CD8-positive, alpha-beta memory T cell (primary cell): Measurements from ENCODE around the gene CCDC178. TPM values are rescaled to one million over a fixed set of nuclear protein-coding genes. Genes with fewer than 3 reads are reported as not detected.

Source experiments
- CTCF ChIA-PET: fragments of 350-600 bp; sonication (Branson Sonifier 250); formaldehyde crosslinking; loops from one replicate; lab custom pipeline; 2021; ENCODE audit warnings: antibody characterized with exemption; lab: Charles Lee
- POLR2A ChIA-PET: fragments of 350-600 bp; sonication (Branson Sonifier 250); formaldehyde crosslinking; loops from one replicate; lab custom pipeline; 2021; ENCODE audit warnings: antibody characterized with exemption; lab: Charles Lee
- DNase-seq, 5 donors: peaks; one replicate each; pipeline versions ENCODE4 v3.0.0 to v3.0.0-alpha.2; 2020 to 2022; ENCODE audit warnings: mixed read lengths in 1 of 5
- H3K27ac ChIP-seq: one replicate; pipeline ENCODE4 v1.7.0; 2013; ENCODE audit warnings: low read depth, mild to moderate bottlenecking, low read length, moderate library complexity
- H3K27me3 ChIP-seq: 2 replicates; pipeline ENCODE4 v1.7.0; 2013; ENCODE audit warnings: low read length, mild to moderate bottlenecking; ENCODE audit not compliant: insufficient read depth, poor library complexity, severe bottlenecking
- H3K36me3 ChIP-seq: 2 replicates; pipeline ENCODE4 v1.7.0; 2013; ENCODE audit warnings: mild to moderate bottlenecking, low read length, moderate library complexity; ENCODE audit not compliant: insufficient read depth
- H3K4me1 ChIP-seq: 2 replicates; pipeline ENCODE4 v1.7.0; 2013; ENCODE audit warnings: mild to moderate bottlenecking, low read length, moderate library complexity; ENCODE audit not compliant: insufficient read depth
- H3K4me3 ChIP-seq: 2 replicates; pipeline ENCODE4 v1.7.0; 2013; ENCODE audit warnings: mild to moderate bottlenecking, low read length
- H3K9me3 ChIP-seq: 2 replicates; pipeline ENCODE4 v1.7.0; 2013; ENCODE audit warnings: mild to moderate bottlenecking, low read length
- H3K27ac Mint-ChIP-seq, 8 donors: one replicate each; pipeline ENCODE4 v1.8.0; 2020 to 2021; ENCODE audit warnings: mixed read lengths in 8 of 8, mild to moderate bottlenecking in 6 of 8, inconsistent platforms in 3 of 8, moderate library complexity in 3 of 8
- H3K27me3 Mint-ChIP-seq, 2 donors: one replicate each; pipeline ENCODE4 v1.8.0; 2020 to 2021; ENCODE audit warnings: mixed read lengths in 2 of 2, mild to moderate bottlenecking in 1 of 2, moderate library complexity in 1 of 2
- H3K36me3 Mint-ChIP-seq, 3 donors: one replicate each; pipeline ENCODE4 v1.8.0; 2020 to 2021; ENCODE audit warnings: mixed read lengths in 3 of 3, inconsistent platforms in 1 of 3, mild to moderate bottlenecking in 1 of 3
- H3K4me1 Mint-ChIP-seq, 3 donors: one replicate each; pipeline ENCODE4 v1.8.0; 2020 to 2021; ENCODE audit warnings: mixed read lengths in 3 of 3, inconsistent platforms in 1 of 3, mild to moderate bottlenecking in 1 of 3
- H3K4me3 Mint-ChIP-seq, 7 donors: one replicate each; pipeline ENCODE4 v1.8.0; 2020 to 2021; ENCODE audit warnings: mixed read lengths in 7 of 7, mild to moderate bottlenecking in 6 of 7, moderate library complexity in 4 of 7, inconsistent platforms in 2 of 7
- H3K9me3 Mint-ChIP-seq, 5 donors: one replicate each; pipeline ENCODE4 v1.8.0; 2020 to 2022; ENCODE audit warnings: mixed read lengths in 5 of 5, mild to moderate bottlenecking in 3 of 5, moderate library complexity in 2 of 5, inconsistent platforms in 1 of 5
- polyA plus RNA-seq: library from polyadenylated mRNA; unstranded; fragments of 300-500 nt; fragmentation: Illumina TruSeq; gene quantifications from one replicate; pipeline ENCODE4 v1.2.3, GENCODE V29; 2021
- total RNA-seq, 2 experiments: library from RNA; stranded (reverse); gene quantifications; one replicate each; pipeline ENCODE4 v1.2.3, GENCODE V29; 2021

Gene CCDC178
- total and polyA plus RNA-seq, 3 experiments from 2014 or later, result not detected

- Mint-ChIP-seq H3K4me3 (no peak overlapping the region), H3K27ac (no peak overlapping the region), H3K36me3 (no peaks in the 10 kb centered on the region), H3K27me3 (no peaks in the 10 kb centered on the region), H3K4me1 (no peaks in the 10 kb centered on the region), H3K9me3 (peaks cover 0 to 20% (median 6%) of the 10 kb centered on the region in 5 donors)
- H3K4me1 ChIP-seq, result no peaks in the 10 kb centered on the region
- H3K27me3 ChIP-seq, result no peaks in the 10 kb centered on the region
- POLR2A ChIA-PET, result no interaction called here
- no peaks in the 10 kb centered on the region for H3K36me3 ChIP-seq
- H3K9me3 ChIP-seq, result no peaks in the 10 kb centered on the region
- H3K4me3 ChIP-seq, result no peak overlapping the region
- no peak for DNase-seq
- CTCF ChIA-PET, result no interaction called here
- no peak overlapping the region for H3K27ac ChIP-seq
Observed at GRCh38 chr18:33107511-33107910, 333.0 kb downstream of the CCDC178 start.

DNA sequence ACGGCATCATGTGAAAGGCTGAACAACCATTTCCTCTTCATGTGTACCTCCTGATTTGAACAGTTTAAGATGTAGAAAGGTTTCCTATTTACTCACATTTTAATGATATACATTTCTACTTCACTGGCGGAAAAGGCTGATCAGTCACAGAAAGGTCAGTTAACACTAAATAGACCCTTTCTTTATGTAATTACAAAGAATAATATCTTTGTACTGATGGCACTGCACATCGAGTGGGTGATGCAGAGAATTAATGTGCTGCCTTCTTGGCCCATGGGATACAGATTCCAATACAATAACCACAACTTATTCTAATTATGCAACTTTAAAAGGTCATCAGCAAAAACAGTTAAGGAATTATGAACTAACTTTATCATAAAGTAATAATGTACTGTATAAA, 339.2 kb downstream of the CCDC178 start:
- DNase-seq, result no peak
- Histone ChIP-seq H3K9me3 (no peaks in the 10 kb centered on the region), H3K4me1 (no peaks in the 10 kb centered on the region), H3K27me3 (no peaks in the 10 kb centered on the region), H3K27ac (no peak overlapping the region), H3K4me3 (no peak overlapping the region), H3K36me3 (no peaks in the 10 kb centered on the region)
- POLR2A ChIA-PET, result no interaction called here
- CTCF ChIA-PET, result no interaction called here
- Mint-ChIP-seq H3K4me1 (no peaks in the 10 kb centered on the region), H3K27ac (no peak overlapping the region), H3K9me3 (peaks cover 0 to 38% (median 8%) of the 10 kb centered on the region in 5 donors), H3K27me3 (no peaks in the 10 kb centered on the region), H3K36me3 (no peaks in the 10 kb centered on the region), H3K4me3 (no peak overlapping the region)

GRCh38 chr18:33099626-33100025, 340.9 kb downstream of the CCDC178 start:
- Histone ChIP-seq H3K36me3 (no peaks in the 10 kb centered on the region), H3K9me3 (no peaks in the 10 kb centered on the region), H3K4me3 (no peak overlapping the region), H3K4me1 (no peaks in the 10 kb centered on the region), H3K27me3 (no peaks in the 10 kb centered on the region), H3K27ac (no peak overlapping the region)
- Mint-ChIP-seq H3K27me3 (no peaks in the 10 kb centered on the region), H3K27ac (no peak overlapping the region), H3K9me3 (peaks cover 0 to 30% (median 4%) of the 10 kb centered on the region in 5 donors), H3K36me3 (no peaks in the 10 kb centered on the region), H3K4me1 (no peaks in the 10 kb centered on the region), H3K4me3 (no peak overlapping the region)
- POLR2A ChIA-PET, result no interaction called here
- DNase-seq, result no peak
- CTCF ChIA-PET, result no interaction called here

GRCh38 chr18:33097126-33097525, 343.4 kb downstream of the CCDC178 start:
- Mint-ChIP-seq H3K4me3 (no peak overlapping the region), H3K36me3 (no peaks in the 10 kb centered on the region), H3K27me3 (no peaks in the 10 kb centered on the region), H3K4me1 (no peaks in the 10 kb centered on the region), H3K9me3 (peaks cover 2 to 16% (median 5%) of the 10 kb centered on the region in 5 donors), H3K27ac (no peak overlapping the region)
- H3K27ac ChIP-seq, result no peak overlapping the region
- H3K4me1 ChIP-seq, result no peaks in the 10 kb centered on the region
- H3K27me3 ChIP-seq, result no peaks in the 10 kb centered on the region
- no peak for DNase-seq
- POLR2A ChIA-PET, result no interaction called here
- no peak overlapping the region for H3K4me3 ChIP-seq
- no peaks in the 10 kb centered on the region for H3K36me3 ChIP-seq
- no peaks in the 10 kb centered on the region for H3K9me3 ChIP-seq
- CTCF ChIA-PET, result no interaction called here

DNA sequence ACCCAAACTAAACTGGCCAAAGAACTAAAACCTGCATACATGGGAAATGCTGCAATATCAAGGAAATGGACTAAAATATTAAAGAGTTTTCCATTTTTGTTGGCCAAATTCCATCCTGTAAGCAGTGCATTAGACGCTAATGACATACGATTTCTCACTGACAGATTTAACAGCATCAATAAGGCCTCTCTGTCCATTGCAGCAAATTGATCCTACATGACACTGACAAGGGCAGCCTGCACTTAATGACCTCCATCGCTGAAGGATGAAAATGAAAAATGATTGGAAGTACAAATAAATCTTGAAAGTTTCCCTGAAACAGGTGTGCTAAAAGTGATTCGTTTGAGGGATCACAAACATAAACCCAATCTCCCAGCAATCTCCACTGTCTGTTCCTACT, 350.1 kb downstream of the CCDC178 start:
- H3K27ac Mint-ChIP-seq, result no peak overlapping the region
- Histone ChIP-seq H3K9me3 (no peaks in the 10 kb centered on the region), H3K27ac (no peak overlapping the region), H3K27me3 (no peaks in the 10 kb centered on the region), H3K4me3 (no peak overlapping the region), H3K36me3 (no peaks in the 10 kb centered on the region), H3K4me1 (no peaks in the 10 kb centered on the region)
- no peaks in the 10 kb centered on the region for H3K4me1 Mint-ChIP-seq
- H3K27me3 Mint-ChIP-seq, result no peaks in the 10 kb centered on the region
- peaks cover 0 to 5% (median 3%) of the 10 kb centered on the region in 5 donors for H3K9me3 Mint-ChIP-seq
- H3K4me3 Mint-ChIP-seq, result no peak overlapping the region
- POLR2A ChIA-PET, result no interaction called here
- CTCF ChIA-PET, result no interaction called here
- H3K36me3 Mint-ChIP-seq, result no peaks in the 10 kb centered on the region
- DNase-seq, result no peak

GRCh38 chr18:33076601-33077000, 363.9 kb downstream of the CCDC178 start:
- POLR2A ChIA-PET, result no interaction called here

GRCh38 chr18:33074125-33074524, 366.4 kb downstream of the CCDC178 start:
- Mint-ChIP-seq H3K27me3 (peaks cover 0 to 1% of the 10 kb centered on the region in 2 donors), H3K27ac (no peak overlapping the region), H3K9me3 (peaks cover 0 to 14% (median 10%) of the 10 kb centered on the region in 5 donors), H3K36me3 (no peaks in the 10 kb centered on the region), H3K4me3 (no peak overlapping the region), H3K4me1 (no peaks in the 10 kb centered on the region)
- H3K27ac ChIP-seq, result no peak overlapping the region
- POLR2A ChIA-PET, result no interaction called here
- no peaks in the 10 kb centered on the region for H3K36me3 ChIP-seq
- CTCF ChIA-PET, result no interaction called here
- H3K4me3 ChIP-seq, result no peak overlapping the region
- H3K4me1 ChIP-seq, result no peaks in the 10 kb centered on the region
- H3K27me3 ChIP-seq, result no peaks in the 10 kb centered on the region
- H3K9me3 ChIP-seq, result no peaks in the 10 kb centered on the region
- DNase-seq, result no peak

More at GRCh38 chr18:33076601-33077000, 363.9 kb downstream of the CCDC178 start:
- Mint-ChIP-seq H3K4me1 (no peaks in the 10 kb centered on the region), H3K4me3 (no peak overlapping the region), H3K36me3 (no peaks in the 10 kb centered on the region), H3K27me3 (peaks cover 0 to 1% of the 10 kb centered on the region in 2 donors), H3K27ac (no peak overlapping the region), H3K9me3 (peaks cover 0 to 17% (median 4%) of the 10 kb centered on the region in 5 donors)
- no peaks in the 10 kb centered on the region for H3K27me3 ChIP-seq
- CTCF ChIA-PET, result no interaction called here
- DNase-seq, result no peak
- H3K27ac ChIP-seq, result no peak overlapping the region
- H3K4me1 ChIP-seq, result no peaks in the 10 kb centered on the region
- no peaks in the 10 kb centered on the region for H3K36me3 ChIP-seq
- H3K9me3 ChIP-seq, result no peaks in the 10 kb centered on the region
- no peak overlapping the region for H3K4me3 ChIP-seq

DNA sequence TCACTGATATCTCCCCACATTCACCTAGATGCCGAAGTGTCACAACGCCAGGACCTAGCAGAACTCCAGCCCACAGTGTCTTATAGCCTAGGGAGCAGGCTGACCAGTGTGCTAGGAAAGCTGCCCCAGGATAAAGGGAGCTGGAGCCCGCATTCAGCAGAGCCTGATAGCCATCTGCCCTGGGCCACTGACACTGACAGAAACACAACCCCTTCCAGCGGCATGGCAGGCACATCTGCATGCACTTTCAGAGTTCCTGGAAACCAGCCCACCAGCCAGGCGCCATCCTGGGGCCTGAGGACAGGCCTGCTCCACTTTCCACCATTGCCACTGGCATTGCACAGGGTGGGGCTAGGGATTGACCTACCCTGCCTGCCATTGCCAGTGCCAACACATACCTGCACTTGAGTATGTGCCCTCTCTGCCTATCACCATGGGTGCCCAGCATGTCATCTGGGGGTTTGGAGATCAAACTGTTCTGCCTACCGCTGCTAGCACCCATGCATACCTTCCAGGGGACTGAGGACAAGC, 377.6 kb downstream of the CCDC178 start:
- CTCF ChIA-PET, result no interaction called here
- Mint-ChIP-seq H3K4me1 (no peaks in the 10 kb centered on the region), H3K27ac (no peak overlapping the region), H3K4me3 (no peak overlapping the region), H3K9me3 (peaks cover 11 to 23% (median 14%) of the 10 kb centered on the region in 5 donors), H3K27me3 (no peaks in the 10 kb centered on the region), H3K36me3 (no peaks in the 10 kb centered on the region)
- H3K4me3 ChIP-seq, result no peak overlapping the region
- no peaks in the 10 kb centered on the region for H3K4me1 ChIP-seq
- H3K9me3 ChIP-seq, result no peaks in the 10 kb centered on the region
- H3K27me3 ChIP-seq, result no peaks in the 10 kb centered on the region
- no peaks in the 10 kb centered on the region for H3K36me3 ChIP-seq
- no peak overlapping the region for H3K27ac ChIP-seq
- POLR2A ChIA-PET, result no interaction called here
- DNase-seq, result no peak
